NCI-H2171 (cell line): ENCODE measurements around the gene APEH.

ENCODE experiments used
- DNase-seq: peaks from one replicate; lab custom pipeline; 2025; lab: John Stamatoyannopoulos, UW

APEH gene

DNA sequence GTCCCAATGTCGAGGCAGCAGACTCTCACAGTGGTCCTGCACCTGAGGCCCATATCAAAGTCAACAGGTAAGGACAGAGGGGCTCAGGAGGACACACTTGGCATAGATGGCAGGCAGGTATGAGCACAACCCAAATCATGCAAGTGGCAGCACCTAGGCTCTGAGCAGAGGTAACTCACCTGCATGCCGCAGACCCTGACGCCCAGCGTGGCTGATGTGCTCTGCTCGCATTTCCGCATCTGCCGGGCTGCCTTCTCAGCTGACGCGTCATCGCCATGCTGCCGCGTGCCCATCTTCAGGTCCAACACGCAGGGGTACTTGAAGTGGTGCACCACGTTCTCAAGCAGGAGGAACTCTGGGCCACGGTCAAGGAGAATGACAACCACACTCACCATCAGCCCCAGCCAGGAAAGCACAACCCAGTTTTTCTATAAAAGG is 53.8 kb downstream of the APEH start:
- no peak for DNase-seq

- no peak for DNase-seq
Measured at GRCh38 chr3:49729966-49730609, 55.9 kb downstream of the APEH start.

DNA sequence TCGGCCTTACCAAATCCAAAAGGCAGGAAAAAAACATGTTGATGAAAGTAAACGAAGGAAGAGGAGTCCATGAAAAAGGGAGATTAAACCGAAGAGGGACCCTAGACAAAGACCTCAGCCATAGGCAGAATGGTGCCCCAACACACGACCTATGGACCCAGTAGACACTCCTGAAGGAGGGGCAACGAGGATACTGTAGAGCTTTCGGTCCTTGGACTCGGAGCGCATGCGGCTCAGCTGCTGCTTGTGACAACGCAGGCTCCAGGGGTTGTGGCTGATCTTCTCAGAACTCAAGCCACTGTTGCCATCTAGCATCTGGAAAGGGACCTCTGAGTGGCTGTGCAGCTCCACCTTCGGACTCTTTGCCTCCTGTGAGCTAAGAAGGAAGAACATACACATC is 58.4 kb downstream of the APEH start:
- DNase-seq = no peak

- DNase-seq = no peak
Measured at GRCh38 chr3:49733551-49733950, 59.4 kb downstream of the APEH start.
